Breast epithelium (tissue), 4 donors: ENCODE results near the gene PIEZO1. TPM values are rescaled to one million over a fixed set of nuclear protein-coding genes. Genes with fewer than 3 reads are reported as not detected.

ENCODE experiments used
- DNase-seq, 2 donors: peaks; one replicate each; pipeline ENCODE4 v3.0.0-alpha.2; 2019; ENCODE audit warnings: low spot score in 2 of 2
- H3K27ac ChIP-seq, 2 donors: fragments of 200-600 bp; sonication (generic) in 1 of 2; one replicate each; pipeline ENCODE4 v1.5.1; 2016 to 2019; ENCODE audit warnings: mild to moderate bottlenecking in 1 of 2
- H3K27me3 ChIP-seq, 2 donors: fragments of 200-600 bp; sonication (generic) in 1 of 2; one replicate each; pipeline versions ENCODE4 v1.5.1 to v1.6.0; 2017 to 2019; ENCODE audit warnings: control low read depth in 1 of 2, mild to moderate bottlenecking in 1 of 2
- H3K36me3 ChIP-seq: fragments of 200-600 bp; one replicate; pipeline ENCODE4 v1.5.1; 2019
- H3K4me1 ChIP-seq, 2 donors: fragments of 200-600 bp; sonication (generic); one replicate each; pipeline ENCODE4 v1.5.1; 2016 to 2019; ENCODE audit warnings: control low read depth in 1 of 2
- H3K4me3 ChIP-seq, 3 donors: fragments of 200-600 bp; sonication (generic); 1 replicate in 2 of 3; 2 replicates in 1 of 3; pipeline ENCODE4 v1.5.1; 2016 to 2019; ENCODE audit warnings: mild to moderate bottlenecking in 3 of 3, moderate library complexity in 2 of 3
- H3K9me3 ChIP-seq, 2 donors: fragments of 200-600 bp; sonication (generic) in 1 of 2; one replicate each; pipeline ENCODE4 v1.5.1; 2016 to 2019; ENCODE audit warnings: control low read depth in 1 of 2
- POLR2A ChIP-seq: fragments of 450-650 bp; IDR thresholded peaks from one replicate; pipeline ENCODE4 v1.6.1; 2016; ENCODE audit warnings: antibody characterized with exemption, mild to moderate bottlenecking, moderate library complexity
- POLR2AphosphoS5 ChIP-seq, 3 donors: sonication (generic); formaldehyde crosslinking; IDR thresholded peaks; one replicate each; pipeline ENCODE4 v1.6.1; 2017; ENCODE audit warnings: antibody characterized with exemption in 3 of 3
- intact Hi-C: fragments of 100-400 bp; cut with DNase I; formaldehyde crosslinking; loops from one replicate; pipeline ENCODE4 v1.15.1; 2023; ENCODE audit warnings: low total_unique reads
- total RNA-seq, 3 donors: library from RNA; depleted of rRNA; stranded (reverse); fragments of >200 nt; gene quantifications; one replicate each; pipeline ENCODE4 v1.1.0, GENCODE V29; 2016
- TF ChIP-seq, protein P1 (sequence below), 3 donors: fragments of 450-650 bp; IDR thresholded peaks; one replicate each; pipeline ENCODE4 v1.5.1; 2016 to 2017; ENCODE audit warnings: antibody characterized with exemption in 3 of 3, mild to moderate bottlenecking in 3 of 3, moderate library complexity in 3 of 3

The PIEZO1 gene
- total RNA-seq, 3 donors from 2014 or later: 90.7 to 181 (median 135) TPM

DNA sequence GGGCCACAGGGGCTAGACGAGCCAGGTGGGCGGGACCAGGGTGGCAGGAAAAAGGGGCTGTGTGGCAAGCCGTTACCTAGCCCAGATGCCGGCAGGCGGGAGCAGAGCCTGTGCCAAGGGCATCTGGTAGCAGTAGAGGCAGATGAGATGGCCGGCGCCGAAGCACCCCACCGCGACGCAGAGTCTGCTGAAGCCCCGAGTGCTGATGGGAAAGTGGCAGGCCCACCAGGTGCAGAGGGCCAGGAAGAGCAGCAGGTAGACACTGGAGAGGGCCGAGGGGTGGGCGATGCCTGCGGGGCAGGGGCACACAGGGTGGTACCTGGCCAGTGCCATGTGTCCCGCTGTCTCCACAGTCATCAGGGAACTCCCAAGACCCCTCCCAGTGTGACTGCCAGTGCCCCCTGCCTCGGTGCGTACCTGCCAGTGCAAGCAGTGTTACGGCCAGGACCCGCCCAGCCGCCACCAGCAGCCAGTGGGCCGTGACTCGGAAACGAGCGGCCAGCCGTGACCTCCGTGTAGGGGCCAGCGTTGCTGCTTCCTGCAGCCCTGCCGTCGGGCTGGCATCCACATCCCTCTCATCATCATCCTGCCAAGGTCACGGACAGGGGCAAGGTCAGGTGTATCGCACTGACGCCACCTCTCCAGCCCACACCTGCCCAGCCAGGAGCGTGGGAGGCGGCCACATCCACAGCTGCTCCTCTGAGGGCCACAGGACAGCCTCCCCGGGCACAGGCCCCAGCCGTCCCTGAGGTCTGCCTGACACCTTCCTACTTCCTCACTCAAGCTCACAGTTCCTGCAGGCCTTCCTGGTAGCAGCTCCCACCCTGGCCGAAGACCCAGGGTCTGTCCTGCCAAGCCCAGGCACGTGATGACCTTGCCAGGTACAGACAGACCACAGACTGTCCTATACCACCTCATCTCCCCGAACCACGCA is 46.6 kb downstream of the PIEZO1 start:
- DNase-seq: no peak
- H3K4me1 ChIP-seq: peaks cover 0 to 4% of the 10 kb centered on the region in 2 donors
- H3K36me3 ChIP-seq: peaks cover 7% of the 10 kb centered on the region
- peak overlapping the region; percentile 74 to 86 for H3K27ac ChIP-seq
- no peak overlapping the region for H3K4me3 ChIP-seq
- no peaks in the 10 kb centered on the region for H3K27me3 ChIP-seq
- H3K9me3 ChIP-seq: no peaks in the 10 kb centered on the region
- intact Hi-C loops: no loop called here
- no peak for TF ChIP-seq POLR2A
- TF ChIP-seq, protein P1, sequence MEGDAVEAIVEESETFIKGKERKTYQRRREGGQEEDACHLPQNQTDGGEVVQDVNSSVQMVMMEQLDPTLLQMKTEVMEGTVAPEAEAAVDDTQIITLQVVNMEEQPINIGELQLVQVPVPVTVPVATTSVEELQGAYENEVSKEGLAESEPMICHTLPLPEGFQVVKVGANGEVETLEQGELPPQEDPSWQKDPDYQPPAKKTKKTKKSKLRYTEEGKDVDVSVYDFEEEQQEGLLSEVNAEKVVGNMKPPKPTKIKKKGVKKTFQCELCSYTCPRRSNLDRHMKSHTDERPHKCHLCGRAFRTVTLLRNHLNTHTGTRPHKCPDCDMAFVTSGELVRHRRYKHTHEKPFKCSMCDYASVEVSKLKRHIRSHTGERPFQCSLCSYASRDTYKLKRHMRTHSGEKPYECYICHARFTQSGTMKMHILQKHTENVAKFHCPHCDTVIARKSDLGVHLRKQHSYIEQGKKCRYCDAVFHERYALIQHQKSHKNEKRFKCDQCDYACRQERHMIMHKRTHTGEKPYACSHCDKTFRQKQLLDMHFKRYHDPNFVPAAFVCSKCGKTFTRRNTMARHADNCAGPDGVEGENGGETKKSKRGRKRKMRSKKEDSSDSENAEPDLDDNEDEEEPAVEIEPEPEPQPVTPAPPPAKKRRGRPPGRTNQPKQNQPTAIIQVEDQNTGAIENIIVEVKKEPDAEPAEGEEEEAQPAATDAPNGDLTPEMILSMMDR (IDR thresholded peaks at IDR 0.05): no peak
- no peak for TF ChIP-seq POLR2AphosphoS5 (IDR thresholded peaks at IDR 0.05)

DNA sequence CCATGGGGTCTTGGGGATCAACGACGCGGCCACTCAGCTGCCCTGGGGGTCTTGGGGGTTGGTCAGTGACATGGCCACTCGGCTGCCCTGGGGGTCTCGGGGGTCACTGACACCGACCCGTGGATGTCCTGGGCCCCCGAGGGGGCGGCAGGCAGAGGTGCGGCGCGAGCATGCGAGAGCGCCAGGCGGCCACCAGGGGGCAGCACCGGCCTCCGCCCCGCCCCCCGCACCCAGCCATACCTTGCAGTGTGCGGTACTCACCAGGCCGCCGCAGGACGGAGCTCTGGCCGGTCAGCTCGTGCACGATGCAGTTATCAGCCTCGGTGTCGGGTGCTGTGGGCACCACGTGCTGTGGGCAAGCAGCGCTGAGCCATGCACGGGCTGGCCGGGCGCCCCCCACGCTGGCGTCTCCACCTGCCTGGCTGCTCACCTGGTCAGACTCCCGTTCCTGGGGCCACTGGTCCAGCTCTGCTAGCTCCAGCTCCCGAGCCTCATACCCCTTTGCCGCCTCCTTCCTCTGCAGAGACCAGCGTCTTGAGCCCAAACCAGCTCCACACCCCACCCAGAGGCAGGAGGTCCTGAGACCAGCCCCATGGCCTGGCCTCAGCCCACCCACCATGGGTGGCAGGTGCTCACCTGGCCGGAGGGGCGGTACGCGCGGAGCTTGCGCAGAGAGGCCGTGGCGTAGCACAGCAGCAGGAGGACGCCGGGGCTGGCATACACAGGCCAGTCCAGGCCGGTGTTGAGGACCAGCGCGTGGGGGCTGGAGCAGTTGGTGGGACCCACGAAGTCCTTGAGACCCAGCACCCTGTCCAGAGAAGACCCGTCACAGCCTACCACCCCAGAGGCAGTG is 47.5 kb downstream of the PIEZO1 start:
- no peak overlapping the region for H3K27ac ChIP-seq
- H3K36me3 ChIP-seq: peaks cover 7% of the 10 kb centered on the region
- H3K4me3 ChIP-seq: no peak overlapping the region
- H3K9me3 ChIP-seq: no peaks in the 10 kb centered on the region
- H3K4me1 ChIP-seq: peaks cover 0 to 4% of the 10 kb centered on the region in 2 donors
- TF ChIP-seq, protein P1 (IDR thresholded peaks at IDR 0.05): peak; percentile 84 to 99 (median 99)
- TF ChIP-seq POLR2AphosphoS5 (IDR thresholded peaks at IDR 0.05): peak in 2 of 3 donors; percentile 39 to 69
- TF ChIP-seq POLR2A: no peak
- H3K27me3 ChIP-seq: no peaks in the 10 kb centered on the region
- peak; percentile 64 to 83 for DNase-seq
- intact Hi-C loops: no loop called here

DNA sequence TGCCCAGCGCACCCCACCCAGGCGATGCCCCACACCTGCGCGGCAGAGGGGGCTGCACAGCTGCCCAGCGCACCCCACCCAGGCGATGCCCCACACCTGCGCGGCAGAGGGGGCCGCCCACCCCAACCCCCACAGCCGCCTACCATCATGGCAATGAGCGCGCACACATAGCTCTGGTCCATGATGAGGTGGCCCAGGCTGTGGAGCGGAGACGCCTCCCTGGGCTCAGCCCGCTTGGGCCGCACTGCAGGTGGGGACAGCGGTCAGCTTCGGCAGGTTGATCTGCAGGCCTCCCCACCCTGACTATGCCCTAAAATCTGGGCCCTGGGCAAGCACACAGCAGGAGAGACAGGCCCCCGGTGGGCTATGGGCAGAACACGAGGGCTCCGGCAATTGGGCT is 48.5 kb downstream of the PIEZO1 start:
- TF ChIP-seq, protein P1 (IDR thresholded peaks at IDR 0.05): no peak
- TF ChIP-seq POLR2AphosphoS5 (IDR thresholded peaks at IDR 0.05) (no peak), POLR2A (no peak)
- Histone ChIP-seq H3K27ac (no peak overlapping the region), H3K36me3 (peaks cover 7% of the 10 kb centered on the region), H3K9me3 (no peaks in the 10 kb centered on the region), H3K4me1 (peaks cover 0 to 4% of the 10 kb centered on the region in 2 donors), H3K4me3 (no peak overlapping the region), H3K27me3 (no peaks in the 10 kb centered on the region)
- intact Hi-C loops: no loop called here
- DNase-seq: no peak

DNA sequence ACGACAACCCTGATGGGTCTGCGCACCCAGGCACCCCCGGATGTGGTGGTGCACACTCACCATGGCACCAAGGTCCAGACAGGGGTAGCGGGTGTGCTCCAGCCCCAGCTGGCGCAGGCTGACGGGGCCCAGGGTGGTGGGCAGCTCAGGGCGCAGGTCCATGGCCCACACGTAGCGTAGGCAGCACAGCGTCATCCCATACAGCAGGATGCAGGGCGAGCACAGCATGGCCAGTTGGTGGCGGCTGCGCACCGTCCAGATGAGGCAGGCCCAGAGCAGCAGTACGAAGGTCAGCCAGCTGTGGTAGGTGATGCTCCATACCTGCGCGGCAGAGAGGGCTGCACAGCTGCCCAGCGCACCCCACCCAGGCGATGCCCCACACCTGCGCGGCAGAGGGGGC is 48.9 kb downstream of the PIEZO1 start:
- intact Hi-C loops: no loop called here
- no peaks in the 10 kb centered on the region for H3K27me3 ChIP-seq
- peaks cover 0 to 4% of the 10 kb centered on the region in 2 donors for H3K4me1 ChIP-seq
- no peak overlapping the region for H3K4me3 ChIP-seq
- H3K9me3 ChIP-seq: no peaks in the 10 kb centered on the region
- TF ChIP-seq, protein P1 (IDR thresholded peaks at IDR 0.05): no peak
- no peak for TF ChIP-seq POLR2A
- TF ChIP-seq POLR2AphosphoS5 (IDR thresholded peaks at IDR 0.05): no peak
- no peak for DNase-seq
- H3K36me3 ChIP-seq: peaks cover 7% of the 10 kb centered on the region
- no peak overlapping the region for H3K27ac ChIP-seq
